NB4 (cell line): ENCODE measurements around the gene NRL.
"Not testable (repeated sequence)": the region's sequence is repeated elsewhere in the genome, so short reads cannot be mapped to it uniquely, and the experiment has no call there.

ENCODE experiments used
- DNase-seq: peaks from one replicate; pipeline ENCODE4 v3.0.0; 2010; ENCODE audit warnings: low read depth
- H3K4me3 ChIP-seq: one replicate; pipeline ENCODE4 v1.5.1; 2011; ENCODE audit warnings: mild to moderate bottlenecking, low read depth, low read length, moderate library complexity
- CTCF ChIP-seq: IDR thresholded peaks from one replicate; pipeline ENCODE4 v1.5.1; 2012; ENCODE audit warnings: low read depth, low read length
- MAX ChIP-seq: IDR thresholded peaks from 2 replicates; pipeline ENCODE4 v1.6.1; 2011; ENCODE audit warnings: low read depth, low read length
- MYC ChIP-seq: IDR thresholded peaks from 2 replicates; pipeline ENCODE4 v1.6.1; 2011; ENCODE audit warnings: low read depth, low read length
- POLR2A ChIP-seq: IDR thresholded peaks from 2 replicates; pipeline ENCODE4 v1.6.1; 2011; ENCODE audit warnings: mild to moderate bottlenecking; ENCODE audit not compliant: insufficient read length; ENCODE audit errors: extremely low read depth

NRL gene

GRCh38 chr14:24040692-24041091 lies 74.1 kb downstream of the NRL start:
- TF ChIP-seq POLR2A (no peak), CTCF (no peak), MYC (no peak), MAX (no peak)
- no peak for DNase-seq
- no peak overlapping the region for H3K4me3 ChIP-seq

GRCh38 chr14:24038686-24039085 lies 76.1 kb downstream of the NRL start:
- TF ChIP-seq CTCF (no peak), POLR2A (no peak), MAX (no peak), MYC (no peak)
- no peak for DNase-seq
- H3K4me3 ChIP-seq, result no peak overlapping the region

GRCh38 chr14:24037658-24038037 lies 77.1 kb downstream of the NRL start:
- no peak for DNase-seq
- H3K4me3 ChIP-seq, result no peak overlapping the region
- TF ChIP-seq MYC (no peak), CTCF (no peak), MAX (no peak), POLR2A (no peak)

GRCh38 chr14:24036963-24037657 lies 77.6 kb downstream of the NRL start:
- H3K4me3 ChIP-seq, result not testable (repeated sequence)

GRCh38 chr14:24036169-24036962 lies 78.4 kb downstream of the NRL start:
- peak; percentile 54 for TF ChIP-seq POLR2A
- TF ChIP-seq CTCF, result peak; percentile 80
- TF ChIP-seq MYC, result no peak
- DNase-seq, result peak; percentile 84
- peak overlapping the region; percentile 61 for H3K4me3 ChIP-seq

More at GRCh38 chr14:24036963-24037657, 77.6 kb downstream of the NRL start:
- DNase-seq, result not testable (repeated sequence)

GRCh38 chr14:24035769-24036168 lies 79.0 kb downstream of the NRL start:
- H3K4me3 ChIP-seq, DNase-seq: not testable (repeated sequence)
